GM19438 (cell line): ENCODE data around the gene RALBP1.
"Not testable (repeated sequence)": the region's sequence is repeated elsewhere in the genome, so short reads cannot be mapped to it uniquely, and the experiment has no call there.

Experiments used
- ATAC-seq: cut with Tn5 transposase; IDR thresholded peaks from one replicate; pipeline ENCODE4 v1.9.1; 2021; ENCODE audit warnings: low read depth; ENCODE audit not compliant: unreplicated experiment

The RALBP1 gene

GRCh38 chr18:9474983-9475642 lies at the start of gene RALBP1:
RALBP1 (plus strand) TSS chr18:9475513; CDS start chr18:9513046, 37,533 bp downstream.
- peak; percentile 87 for ATAC-seq

GRCh38 chr18:9426753-9427152 lies 48.6 kb upstream of the RALBP1 start:
- ATAC-seq, result no peak

DNA sequence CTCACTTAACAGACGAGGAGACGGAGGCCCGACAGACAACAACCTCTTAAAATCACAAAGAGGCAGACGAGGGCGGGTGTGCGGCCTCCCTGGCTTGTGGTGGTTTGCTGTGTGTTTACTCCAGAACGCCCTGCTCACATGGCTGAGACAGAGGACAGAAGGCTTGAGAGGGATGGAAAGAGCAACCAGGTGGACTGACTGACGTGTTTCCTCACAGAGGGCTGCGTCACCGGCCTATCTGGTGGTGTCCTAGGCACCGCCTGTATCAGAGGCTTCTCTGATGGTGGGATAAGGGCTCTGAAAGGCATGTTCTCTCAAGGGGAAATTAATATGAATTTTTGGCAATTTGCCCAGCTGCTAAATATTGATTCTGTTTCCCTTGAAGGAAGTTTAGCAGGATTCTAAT lies 47.0 kb upstream of the RALBP1 start:
- no peak for ATAC-seq

DNA sequence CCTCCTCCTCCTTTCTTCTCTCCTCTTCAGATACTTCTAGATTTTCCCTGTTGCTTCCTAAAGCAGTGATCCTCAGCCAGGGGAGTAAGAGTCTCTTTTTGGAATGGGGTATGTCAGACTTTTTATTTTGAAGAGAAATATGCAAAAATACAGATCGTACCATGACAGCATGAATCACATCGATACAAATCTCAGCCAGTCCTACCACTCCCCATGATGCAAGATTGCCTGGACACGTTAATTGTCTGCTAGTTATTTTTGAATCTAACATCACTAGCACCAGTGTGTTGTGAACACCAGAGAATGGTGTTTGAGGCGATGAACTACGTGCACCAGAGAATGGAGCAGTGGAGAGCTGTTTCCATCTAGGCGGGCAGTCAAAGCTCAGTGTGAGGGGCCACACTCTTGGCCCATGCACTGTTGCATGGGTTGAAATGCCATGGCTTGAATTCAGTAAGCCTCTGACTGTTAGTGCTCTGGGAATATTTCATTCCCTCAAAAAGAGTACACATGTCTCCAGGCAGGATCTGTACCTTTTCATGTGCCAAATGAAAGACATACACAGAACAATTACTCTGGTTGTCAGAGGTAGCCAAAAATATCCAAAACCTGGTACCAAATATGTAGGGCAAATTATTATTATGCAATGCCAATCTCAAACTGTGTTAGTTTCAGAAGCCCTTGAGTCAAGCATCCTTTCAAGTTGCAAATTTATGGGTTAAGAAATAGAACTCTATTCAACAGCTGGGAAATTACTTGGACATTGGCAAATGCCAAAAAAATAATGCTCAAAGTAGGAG lies 46.3 kb upstream of the RALBP1 start:
- ATAC-seq, result no peak

- no peak for ATAC-seq
These were observed 45.7 kb upstream of the RALBP1 start for GRCh38 chr18:9429662-9429993.

DNA sequence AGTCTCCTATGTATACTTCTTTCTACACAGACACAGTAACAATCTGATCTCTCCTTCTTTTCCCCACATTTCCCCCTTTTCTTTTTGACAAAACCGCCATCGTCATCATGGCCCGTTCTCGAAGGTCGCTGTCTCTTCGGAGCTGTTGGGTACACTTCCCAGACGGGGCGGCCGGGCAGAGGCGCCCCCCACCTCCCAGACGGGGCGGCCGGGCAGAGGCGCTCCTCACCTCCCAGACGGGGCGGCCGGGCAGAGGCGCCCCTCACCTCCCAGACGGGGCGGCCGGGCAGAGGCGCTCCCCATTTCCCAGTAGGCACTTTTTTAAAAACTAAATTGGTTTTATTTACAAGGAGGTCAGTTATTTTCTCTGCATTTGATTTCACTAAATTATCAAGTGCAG lies 45.0 kb upstream of the RALBP1 start:
- ATAC-seq, result not testable (repeated sequence)

DNA sequence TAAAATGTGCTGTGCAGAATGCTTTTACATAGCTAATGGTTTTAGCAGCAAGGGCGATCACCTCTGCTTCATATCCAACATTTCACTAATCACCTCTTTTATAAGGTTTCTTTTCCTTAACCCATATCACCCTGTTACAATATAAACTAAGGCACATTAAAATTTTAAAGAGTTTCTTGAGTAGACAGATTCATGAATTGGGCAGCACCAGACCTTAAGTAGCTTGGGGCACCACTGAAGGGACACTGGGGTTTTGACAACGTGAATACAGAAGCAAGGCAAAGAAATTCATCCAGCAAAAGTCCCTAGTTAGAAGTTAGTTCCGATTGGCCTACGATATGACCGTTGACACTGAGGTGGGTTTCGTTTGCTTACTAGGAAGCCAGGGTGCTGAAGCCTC lies 44.0 kb upstream of the RALBP1 start:
- ATAC-seq, result no peak

DNA sequence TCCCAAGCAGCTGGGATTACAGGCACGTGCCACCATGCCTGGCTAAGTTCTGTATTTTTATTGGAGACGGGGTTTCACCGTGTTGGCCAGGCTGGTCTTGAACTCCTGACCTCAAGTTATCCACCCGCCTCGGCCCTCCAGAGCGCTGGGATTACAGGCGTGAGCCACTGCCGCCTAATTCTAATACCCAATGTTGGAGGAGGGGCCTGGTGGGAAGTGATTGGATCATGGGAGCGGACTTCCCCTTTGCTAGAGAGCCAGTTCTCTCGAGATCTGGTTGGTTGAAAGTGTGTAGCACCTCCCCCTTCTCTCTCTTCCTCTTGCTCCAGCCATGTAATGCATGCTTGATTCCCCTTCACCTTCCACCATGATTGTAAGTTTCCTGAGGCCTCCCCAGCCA lies 42.2 kb upstream of the RALBP1 start:
- not testable (repeated sequence) for ATAC-seq

DNA sequence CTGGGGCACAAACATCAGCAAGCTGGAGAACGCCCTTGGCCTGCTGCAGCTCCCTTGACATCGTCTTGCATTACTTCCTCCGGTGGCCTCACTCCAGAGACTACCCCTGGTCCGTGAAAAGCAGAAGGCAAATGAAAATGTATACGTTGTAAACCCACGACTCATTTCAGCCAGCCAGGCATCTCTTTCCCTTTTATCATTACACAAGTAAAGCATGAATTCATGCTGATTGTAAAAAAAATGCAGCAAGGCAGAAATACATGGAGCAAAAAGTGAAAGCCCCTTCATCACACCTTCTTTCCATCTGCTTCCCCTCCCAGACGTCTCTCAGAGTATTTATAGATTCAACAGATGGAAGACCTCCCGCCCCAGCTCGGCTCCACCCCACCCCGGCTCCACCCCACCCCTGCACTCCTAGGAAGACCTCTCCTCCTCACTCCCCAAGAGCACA lies 41.6 kb upstream of the RALBP1 start:
- peak; percentile 34 for ATAC-seq

GRCh38 chr18:9434122-9434701 lies 41.1 kb upstream of the RALBP1 start:
- ATAC-seq, result peak; percentile 76

DNA sequence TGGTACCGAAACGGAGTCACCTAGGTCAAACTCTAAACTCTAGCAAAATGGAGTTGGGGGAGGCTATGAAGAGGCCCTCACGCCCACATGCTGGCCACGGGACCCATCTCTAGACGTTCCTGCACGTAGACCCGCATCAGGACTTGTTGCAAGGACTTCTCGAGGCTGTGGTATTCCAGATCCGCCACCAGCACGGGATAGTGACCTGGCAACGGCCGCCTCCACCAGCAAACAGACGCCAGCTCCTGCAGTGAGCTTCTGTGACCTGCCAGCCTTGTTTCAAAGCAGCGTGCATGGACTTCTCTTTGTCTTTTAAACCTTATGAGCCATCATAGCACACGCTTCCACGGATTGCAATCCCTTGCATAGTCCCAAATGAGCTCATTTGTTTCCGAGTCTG lies 40.3 kb upstream of the RALBP1 start:
- no peak for ATAC-seq

DNA sequence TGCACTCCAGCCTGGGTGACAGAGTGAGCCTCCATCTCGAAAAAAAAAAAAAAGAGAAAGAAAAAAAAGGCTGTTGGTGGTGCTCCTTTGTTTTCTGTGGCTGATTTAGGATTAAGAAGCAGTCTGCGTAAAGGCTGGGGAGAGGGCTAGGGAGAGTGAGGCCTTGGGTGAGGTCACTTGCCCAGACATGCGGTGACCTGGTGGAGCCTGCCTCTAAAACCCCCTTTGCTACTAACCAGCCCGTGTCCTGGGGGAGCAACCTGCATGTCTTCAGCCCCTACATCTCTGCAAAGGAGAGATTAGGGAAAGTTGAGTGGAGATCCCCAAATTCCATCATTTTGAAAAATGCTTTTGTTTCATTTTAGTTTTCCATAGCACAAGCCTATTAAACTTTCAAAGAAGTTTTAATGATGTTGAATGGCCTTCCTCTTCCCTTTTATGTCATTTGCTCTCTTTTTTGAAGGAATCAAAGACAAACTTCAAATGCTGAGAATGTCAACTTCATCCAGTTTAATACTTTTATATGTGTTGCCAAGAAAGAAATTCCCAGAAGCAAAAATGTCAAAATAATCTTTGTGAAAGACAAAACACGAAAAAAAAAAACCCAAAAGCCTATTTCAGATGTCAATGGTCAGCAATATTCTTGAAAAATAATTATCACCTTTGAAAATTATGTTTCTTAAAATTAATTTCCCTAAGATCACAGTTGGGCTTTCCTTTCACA lies 38.9 kb upstream of the RALBP1 start:
- no peak for ATAC-seq

GRCh38 chr18:9437021-9437437 lies 38.3 kb upstream of the RALBP1 start:
- ATAC-seq, result no peak

DNA sequence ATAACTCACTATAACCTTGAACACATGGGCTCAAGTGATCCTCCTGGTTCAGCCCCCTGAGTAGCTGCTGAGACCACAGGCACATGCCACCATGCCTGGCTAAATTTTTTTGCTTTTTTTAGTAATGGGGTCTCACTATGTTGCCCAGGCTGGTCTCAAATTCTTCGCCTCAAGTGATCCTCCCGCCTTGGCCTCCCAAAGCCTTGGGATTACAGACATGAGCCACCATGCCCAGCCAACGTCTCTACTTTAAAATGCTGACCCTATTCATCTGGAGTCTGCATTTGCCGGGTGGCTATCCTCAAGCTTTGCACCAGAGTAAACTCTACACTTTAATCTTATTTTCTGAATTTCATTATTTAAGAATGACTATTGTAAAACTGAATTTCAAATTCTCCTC lies 37.6 kb upstream of the RALBP1 start:
- ATAC-seq, result no peak

- ATAC-seq, result no peak
These were observed 34.3 kb upstream of the RALBP1 start for GRCh38 chr18:9441061-9441460.

- no peak for ATAC-seq
These were observed 30.8 kb upstream of the RALBP1 start for GRCh38 chr18:9444549-9444948.

DNA sequence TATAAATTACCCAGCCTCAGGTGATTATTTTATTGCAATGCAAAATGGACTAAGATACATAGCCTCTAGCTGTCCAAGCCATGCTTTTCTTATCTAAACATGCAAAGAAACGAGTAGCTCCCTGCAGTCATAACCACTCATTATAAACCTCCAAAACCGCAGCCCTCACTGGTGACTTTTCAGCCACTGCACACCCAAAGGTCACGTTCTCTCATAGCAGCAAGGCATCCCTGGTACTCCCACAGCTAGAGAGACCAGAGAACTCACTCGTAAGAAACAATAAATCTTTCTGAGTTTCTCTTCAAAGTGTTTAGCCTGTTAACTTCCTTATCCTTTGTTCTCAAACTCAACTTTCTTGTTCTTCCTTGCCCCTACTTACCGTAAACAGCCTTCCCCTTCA lies 28.5 kb upstream of the RALBP1 start:
- no peak for ATAC-seq

- no peak for ATAC-seq
These were observed 28.0 kb upstream of the RALBP1 start for GRCh38 chr18:9447334-9447733.

- no peak for ATAC-seq
These were observed 25.5 kb upstream of the RALBP1 start for GRCh38 chr18:9449600-9450414.

DNA sequence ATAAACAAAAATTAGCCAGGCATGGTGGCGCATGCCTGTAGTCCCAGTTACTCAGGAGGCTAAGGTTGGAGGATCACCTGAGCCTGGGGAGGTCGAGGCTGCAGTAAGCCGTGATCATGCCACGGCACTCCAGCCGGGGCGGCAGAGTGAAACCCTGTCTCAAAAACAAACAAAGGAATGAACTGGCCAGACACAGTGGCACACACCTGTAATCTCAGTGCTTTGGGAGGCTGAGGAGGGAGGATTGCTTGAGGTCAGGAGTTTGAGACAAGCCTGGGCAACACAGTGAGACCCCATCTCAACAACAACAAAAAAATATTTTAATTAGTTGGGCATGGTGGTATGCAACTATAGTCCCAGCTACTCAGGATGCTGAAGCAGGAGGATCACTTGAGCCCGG lies 24.4 kb upstream of the RALBP1 start:
- not testable (repeated sequence) for ATAC-seq
